ENCODE data around the gene IGSF9B.

DNA sequence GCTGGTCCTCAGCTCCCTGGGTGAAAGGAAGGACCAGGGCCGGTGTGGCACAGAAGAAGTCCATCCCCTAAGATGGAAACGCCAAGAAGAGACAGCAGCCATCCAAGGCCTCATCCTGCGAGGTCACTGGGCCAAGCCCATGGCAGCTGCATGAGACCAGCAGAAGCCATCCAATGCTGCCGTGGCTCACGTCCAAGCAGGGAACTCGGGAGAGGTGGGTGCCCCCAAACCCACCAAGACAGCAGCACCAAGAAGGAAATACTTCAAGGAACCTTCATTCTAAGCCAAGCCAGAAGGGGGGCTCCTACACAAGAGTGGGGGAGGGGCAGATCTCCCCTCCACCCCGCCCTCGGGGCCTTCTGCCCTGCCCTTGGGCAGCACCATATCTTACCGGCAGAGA lies 49.6 kb downstream of the IGSF9B start:
- TF ChIP-seq GATA3 (IDR thresholded peaks at IDR 0.05; ENCODE audit: low read depth, low read length) (no peak), GATA2 (IDR thresholded peaks at IDR 0.05; ENCODE audit: low read depth, low read length) (no peak)

Data from SH-SY5Y (cell line).